ENCODE data around the gene KAT14. TPM values are rescaled to one million over a fixed set of nuclear protein-coding genes. Genes with fewer than 3 reads are reported as not detected.
"Not testable (repeated sequence)": the region's sequence is repeated elsewhere in the genome, so short reads cannot be mapped to it uniquely, and the experiment has no call there.

The KAT14 gene
- total RNA-seq, 2 experiments from 2014 or later = 13.4 to 15.1 TPM

- H3K36me3 Mint-ChIP-seq (ENCODE audit: low read depth); H3K27me3 Mint-ChIP-seq; POLR2A ChIA-PET; H3K27ac Mint-ChIP-seq; H3K9me3 Mint-ChIP-seq; H3K4me1 Mint-ChIP-seq; CTCF ChIA-PET; DNase-seq; H3K4me3 Mint-ChIP-seq: not testable (repeated sequence)
Measured at GRCh38 chr20:18203700-18204099, 66.0 kb downstream of the KAT14 start.

- ChIA-PET CTCF (no interaction called here), POLR2A (no interaction called here)
- H3K36me3 Mint-ChIP-seq (ENCODE audit: low read depth) = no peaks in the 10 kb centered on the region
- no peak overlapping the region for H3K4me3 Mint-ChIP-seq
- no peak for DNase-seq
- H3K9me3 Mint-ChIP-seq = no peaks in the 10 kb centered on the region
- no peaks in the 10 kb centered on the region for H3K4me1 Mint-ChIP-seq
- H3K27ac Mint-ChIP-seq = no peak overlapping the region
- no peaks in the 10 kb centered on the region for H3K27me3 Mint-ChIP-seq
Measured at GRCh38 chr20:18213002-18213401, 75.3 kb downstream of the KAT14 start.

GRCh38 chr20:18215566-18215965 is 77.9 kb downstream of the KAT14 start:
- Mint-ChIP-seq H3K9me3 (no peaks in the 10 kb centered on the region), H3K36me3 (ENCODE audit: low read depth) (no peaks in the 10 kb centered on the region), H3K27ac (no peak overlapping the region), H3K27me3 (no peaks in the 10 kb centered on the region), H3K4me1 (no peaks in the 10 kb centered on the region), H3K4me3 (no peak overlapping the region)
- DNase-seq = no peak
- CTCF ChIA-PET = no interaction called here
- POLR2A ChIA-PET = no interaction called here

- H3K27ac Mint-ChIP-seq = no peak overlapping the region
- no peak overlapping the region for H3K4me3 Mint-ChIP-seq
- H3K27me3 Mint-ChIP-seq = peaks cover 10% of the 10 kb centered on the region
- H3K4me1 Mint-ChIP-seq = no peaks in the 10 kb centered on the region
- no peak for DNase-seq
- no peaks in the 10 kb centered on the region for H3K36me3 Mint-ChIP-seq (ENCODE audit: low read depth)
- CTCF ChIA-PET = no interaction called here
- POLR2A ChIA-PET = no interaction called here
- no peaks in the 10 kb centered on the region for H3K9me3 Mint-ChIP-seq
Measured at GRCh38 chr20:18218280-18218679, 80.6 kb downstream of the KAT14 start.

GRCh38 chr20:18223409-18223808 is 85.7 kb downstream of the KAT14 start:
- ChIA-PET CTCF (no interaction called here), POLR2A (no interaction called here)
- no peaks in the 10 kb centered on the region for H3K4me1 Mint-ChIP-seq
- no peak overlapping the region for H3K4me3 Mint-ChIP-seq
- DNase-seq = no peak
- H3K36me3 Mint-ChIP-seq (ENCODE audit: low read depth) = no peaks in the 10 kb centered on the region
- peaks cover 12% of the 10 kb centered on the region for H3K27me3 Mint-ChIP-seq
- H3K27ac Mint-ChIP-seq = no peak overlapping the region
- no peaks in the 10 kb centered on the region for H3K9me3 Mint-ChIP-seq

- DNase-seq = no peak
- ChIA-PET POLR2A (no interaction called here), CTCF (no interaction called here)
- Mint-ChIP-seq H3K4me1 (no peaks in the 10 kb centered on the region), H3K27ac (no peak overlapping the region), H3K36me3 (ENCODE audit: low read depth) (no peaks in the 10 kb centered on the region), H3K4me3 (no peak overlapping the region), H3K27me3 (peaks cover 12% of the 10 kb centered on the region), H3K9me3 (no peaks in the 10 kb centered on the region)
Measured at GRCh38 chr20:18224968-18225568, 87.4 kb downstream of the KAT14 start.

GRCh38 chr20:18225632-18226031 is 88.0 kb downstream of the KAT14 start:
- no peak for DNase-seq
- peaks cover 12% of the 10 kb centered on the region for H3K27me3 Mint-ChIP-seq
- H3K9me3 Mint-ChIP-seq = no peaks in the 10 kb centered on the region
- H3K4me3 Mint-ChIP-seq = no peak overlapping the region
- no peak overlapping the region for H3K27ac Mint-ChIP-seq
- CTCF ChIA-PET = no interaction called here
- H3K4me1 Mint-ChIP-seq = no peaks in the 10 kb centered on the region
- no peaks in the 10 kb centered on the region for H3K36me3 Mint-ChIP-seq (ENCODE audit: low read depth)
- POLR2A ChIA-PET = no interaction called here

- POLR2A ChIA-PET; H3K36me3 Mint-ChIP-seq (ENCODE audit: low read depth): not testable (repeated sequence)
Measured at GRCh38 chr20:18226741-18227140, 89.1 kb downstream of the KAT14 start.

GRCh38 chr20:18233408-18233943 is 95.8 kb downstream of the KAT14 start:
- Mint-ChIP-seq H3K27me3 (peaks cover 12% of the 10 kb centered on the region), H3K36me3 (ENCODE audit: low read depth) (no peaks in the 10 kb centered on the region), H3K9me3 (no peaks in the 10 kb centered on the region), H3K4me3 (no peak overlapping the region), H3K27ac (no peak overlapping the region), H3K4me1 (no peaks in the 10 kb centered on the region)
- ChIA-PET POLR2A (no interaction called here), CTCF (no interaction called here)
- DNase-seq = no peak

More at GRCh38 chr20:18226741-18227140, 89.1 kb downstream of the KAT14 start:
- H3K27me3 Mint-ChIP-seq, H3K4me1 Mint-ChIP-seq, DNase-seq, H3K9me3 Mint-ChIP-seq, CTCF ChIA-PET, H3K27ac Mint-ChIP-seq, H3K4me3 Mint-ChIP-seq: not testable (repeated sequence)

Other genes starting within 250 kb of the KAT14 start
- 100 to 1,000 TPM; 236 to 250 TPM for gene SNX5, start 169.1 kb upstream of the KAT14 start, total RNA-seq
- gene MGME1, start 168.8 kb upstream of the KAT14 start, total RNA-seq = 10 to 100 TPM; 53.9 to 56.7 TPM
- under 1 TPM in 1 of 2 experiments, not detected in 1; 0.25 TPM for gene OVOL2, start 79.9 kb upstream of the KAT14 start, total RNA-seq
- 10 to 100 TPM; 12.5 to 14.9 TPM for gene PET117, start within 50 bp of the KAT14 start, total RNA-seq
- 10 to 100 TPM in 1 of 2 experiments, 1 to 10 TPM in 1; 8.4 to 10.2 TPM for gene ZNF133, start 150.7 kb downstream of the KAT14 start, total RNA-seq

Data from activated CD4-positive, alpha-beta memory T cell treated with anti-CD3 and anti-CD28 coated beads, Interleukin-2, amount 10 ng/mL, durations not matched to agents 7 days and 5 days (primary cell).